Retinal pigment epithelial cell (primary cell): Measurements from ENCODE around the gene TBC1D14.
"Not testable (repeated sequence)": the region's sequence is repeated elsewhere in the genome, so short reads cannot be mapped to it uniquely, and the experiment has no call there.

Experiments
- DNase-seq: peaks from one replicate; pipeline ENCODE4 v3.0.0-alpha.2; 2010; ENCODE audit warnings: low read depth
- H3K4me3 ChIP-seq: 2 replicates; pipeline ENCODE4 v1.5.1; 2011; ENCODE audit warnings: mild to moderate bottlenecking, low read length, control low read depth, moderate library complexity
- CTCF ChIP-seq: conservative IDR thresholded peaks from 2 replicates; pipeline ENCODE4 v1.5.1; 2011; ENCODE audit warnings: low read depth, low read length, control low read depth, inconsistent platforms

TBC1D14 gene

DNA sequence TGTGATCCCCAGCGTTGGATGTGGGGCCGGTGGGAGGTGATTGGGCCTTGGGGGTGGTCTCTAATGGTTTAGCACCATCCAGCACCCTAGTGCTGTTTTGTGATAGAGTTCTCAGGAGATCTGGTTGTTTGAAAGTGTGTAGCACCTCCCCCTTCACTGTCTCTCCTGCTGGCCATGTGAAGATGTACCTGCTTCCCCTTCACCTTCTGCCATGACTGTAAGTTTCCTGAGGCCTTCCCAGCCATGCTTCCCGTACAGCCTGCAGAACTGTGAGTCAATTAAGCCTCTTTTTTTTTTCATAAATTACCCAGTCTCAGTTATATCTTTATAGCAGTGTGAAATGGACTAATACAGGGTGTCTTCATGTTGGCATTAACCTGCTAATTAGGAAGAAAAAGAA lies 19.3 kb upstream of the TBC1D14 start:
- no peak for DNase-seq
- H3K4me3 ChIP-seq: no peak overlapping the region
- TF ChIP-seq CTCF: no peak

- H3K4me3 ChIP-seq, DNase-seq: not testable (repeated sequence)
These were observed 18.7 kb upstream of the TBC1D14 start for GRCh38 chr4:6890971-6891370.

DNA sequence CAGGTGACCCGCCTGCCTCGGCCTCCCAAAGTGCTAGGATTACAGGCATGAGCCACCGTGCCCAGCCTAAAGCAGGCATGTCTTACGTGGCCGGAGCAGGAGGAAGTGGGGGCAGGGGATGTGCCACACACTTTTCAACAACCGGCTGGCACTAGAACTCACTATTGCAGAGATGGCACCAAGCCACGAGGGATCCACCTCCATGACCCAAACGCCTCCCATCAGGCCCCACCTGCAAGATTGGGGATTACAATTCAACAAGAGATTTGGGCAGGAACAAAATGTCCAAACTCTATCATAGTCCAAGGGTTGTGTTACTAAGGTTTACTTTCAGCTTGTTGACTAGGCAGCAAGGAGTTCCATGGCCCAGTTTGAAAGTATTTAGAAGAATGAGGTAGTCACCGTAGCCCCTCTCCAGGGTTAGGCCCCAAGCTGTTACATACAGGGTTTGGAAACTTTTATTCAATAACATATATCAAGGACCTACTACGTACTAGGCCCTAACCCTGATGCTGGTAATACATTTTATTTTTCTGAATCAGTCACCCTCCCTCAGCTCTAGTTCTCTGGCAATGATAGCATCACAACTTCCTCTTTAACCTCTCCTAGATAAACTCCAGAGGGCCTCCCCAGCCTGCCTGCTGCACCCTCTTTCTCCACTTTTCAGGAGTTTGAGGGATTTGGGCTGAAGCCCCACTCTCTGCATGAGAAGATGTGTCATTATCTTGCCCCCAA lies 18.0 kb upstream of the TBC1D14 start:
- no peak for DNase-seq
- no peak overlapping the region for H3K4me3 ChIP-seq
- no peak for TF ChIP-seq CTCF

DNA sequence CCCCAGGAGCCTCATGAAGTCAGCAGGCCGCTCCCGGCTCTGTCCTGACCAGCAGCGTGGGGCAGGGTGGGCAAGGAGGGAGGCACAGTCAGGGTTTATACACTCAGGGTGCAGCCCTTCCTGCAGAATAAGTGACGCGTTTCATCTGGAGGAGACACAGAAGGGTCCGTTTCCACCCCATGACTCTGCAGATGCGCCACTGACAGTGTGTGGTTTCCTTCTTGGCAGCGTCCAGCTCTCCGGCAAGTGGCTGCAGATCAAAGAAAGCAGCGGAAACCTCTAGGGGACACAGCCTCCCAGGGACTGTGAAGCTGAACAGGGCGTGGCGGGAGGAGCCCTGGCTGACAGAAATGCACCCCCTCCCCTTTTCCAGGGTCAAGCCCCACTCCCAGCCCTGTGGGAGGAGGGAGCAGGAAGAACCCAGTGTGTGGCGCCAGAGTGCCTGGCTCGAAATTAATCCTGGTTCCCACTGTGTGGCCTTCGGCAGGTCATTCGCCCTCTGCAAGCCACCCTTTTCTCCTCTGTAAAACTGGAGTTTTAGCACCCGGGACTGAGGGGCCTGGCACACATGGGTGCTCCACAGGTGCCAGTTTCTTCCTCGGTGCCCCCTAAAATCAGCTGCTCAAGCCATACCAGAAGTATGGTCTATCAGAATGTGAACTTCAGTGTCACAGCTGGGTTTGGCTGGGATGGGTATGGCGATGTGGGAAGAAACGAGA lies 17.3 kb upstream of the TBC1D14 start:
- H3K4me3 ChIP-seq: no peak overlapping the region
- TF ChIP-seq CTCF: peak; percentile 39
- no peak for DNase-seq

DNA sequence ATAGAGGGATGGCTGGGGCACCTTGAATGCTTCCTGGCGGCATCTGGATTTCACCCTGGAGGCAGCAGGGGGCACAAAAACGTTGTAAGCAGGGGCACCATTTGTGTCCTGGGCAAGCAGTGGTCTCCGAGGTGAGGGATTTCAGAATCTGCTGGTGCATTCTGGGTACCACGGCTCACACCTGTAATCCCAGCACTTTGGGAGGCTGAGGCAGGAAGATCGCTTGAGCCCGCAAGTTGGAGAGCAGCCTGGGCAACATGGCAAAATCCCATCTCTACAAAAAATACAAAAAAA lies 16.8 kb upstream of the TBC1D14 start:
- H3K4me3 ChIP-seq: no peak overlapping the region
- TF ChIP-seq CTCF: no peak
- DNase-seq: no peak

GRCh38 chr4:6893449-6894085 lies 16.1 kb upstream of the TBC1D14 start:
- no peak for TF ChIP-seq CTCF
- DNase-seq: no peak
- H3K4me3 ChIP-seq: no peak overlapping the region

GRCh38 chr4:6894086-6894478 lies 15.5 kb upstream of the TBC1D14 start:
- no peak overlapping the region for H3K4me3 ChIP-seq
- TF ChIP-seq CTCF: no peak
- no peak for DNase-seq
